WI38 (cell line): ENCODE measurements around the gene IKZF3.

Experiments used
- H3K4me3 ChIP-seq: 2 replicates; pipeline ENCODE4 v1.5.1; 2011; ENCODE audit warnings: low read depth, mild to moderate bottlenecking, control low read depth, low read length
- CTCF ChIP-seq: IDR thresholded peaks from 2 replicates; pipeline ENCODE4 v1.5.1; 2012; ENCODE audit warnings: low read depth, mild to moderate bottlenecking, control low read depth, low read length

Gene IKZF3

GRCh38 chr17:39757176-39757662 is 106.9 kb downstream of the IKZF3 start:
- no peak overlapping the region for H3K4me3 ChIP-seq

GRCh38 chr17:39756380-39757079 is 107.6 kb downstream of the IKZF3 start:
- no peak for TF ChIP-seq CTCF
- no peak overlapping the region for H3K4me3 ChIP-seq

More at GRCh38 chr17:39757176-39757662, 106.9 kb downstream of the IKZF3 start:
- TF ChIP-seq CTCF, result no peak

GRCh38 chr17:39755554-39756379 is 108.3 kb downstream of the IKZF3 start:
- no peak for TF ChIP-seq CTCF
- no peak overlapping the region for H3K4me3 ChIP-seq

- peak overlapping the region; percentile 67 for H3K4me3 ChIP-seq
- no peak for TF ChIP-seq CTCF
These were observed 109.1 kb downstream of the IKZF3 start for GRCh38 chr17:39754958-39755553.

GRCh38 chr17:39754161-39754957 is 109.8 kb downstream of the IKZF3 start:
- H3K4me3 ChIP-seq, result peak overlapping the region; percentile 67
- peak; percentile 50; the same call in 1 of the 2 replicates for TF ChIP-seq CTCF

- H3K4me3 ChIP-seq, result peak overlapping the region; percentile 67
- 0 out of 2 replicates have a peak, but pooled peaks have one; percentile 2 for TF ChIP-seq CTCF
These were observed 110.5 kb downstream of the IKZF3 start for GRCh38 chr17:39753514-39754160.
